ENCODE measurements around the gene SMC3. TPM values are rescaled to one million over a fixed set of nuclear protein-coding genes. Genes with fewer than 3 reads are reported as not detected.

The SMC3 gene
- total and polyA plus RNA-seq, 2 experiments from 2014 or later = 72.3 to 320 TPM

GRCh38 chr10:110562348-110562747 lies 5.1 kb upstream of the SMC3 start (continued):
- TF ChIP-seq REST (IDR thresholded peaks at IDR 0.05; ENCODE audit: unreplicated experiment) = no peak

GRCh38 chr10:110563132-110563531 lies 4.4 kb upstream of the SMC3 start:
- no peaks in the 10 kb centered on the region for H3K36me3 Mint-ChIP-seq (ENCODE audit: low read depth)
- no peaks in the 10 kb centered on the region for H4K20me1 ChIP-seq (replicated peaks; ENCODE audit: insufficient read depth)
- TF ChIP-seq ZNF462 (CRISPR knock-in tag; IDR thresholded peaks at IDR 0.05) (no peak), CREB1 (CRISPR knock-in tag; IDR thresholded peaks at IDR 0.05; ENCODE audit: low read depth) (no peak), EZH2phosphoT487 (IDR thresholded peaks at IDR 0.05; ENCODE audit: unreplicated experiment) (no peak), STAT1 (IDR thresholded peaks at IDR 0.05; ENCODE audit: unreplicated experiment) (no peak), REST (IDR thresholded peaks at IDR 0.05; ENCODE audit: unreplicated experiment) (no peak), POLR2AphosphoS5 (IDR thresholded peaks at IDR 0.05; ENCODE audit: low read depth) (no peak), CTCF (conservative IDR thresholded peaks at IDR 0.05; ENCODE audit: low read depth in 2 of 2) (no peak), NANOG (IDR thresholded peaks at IDR 0.05; ENCODE audit: borderline replicate concordance) (no peak)
- TF ChIP-seq, protein P1, sequence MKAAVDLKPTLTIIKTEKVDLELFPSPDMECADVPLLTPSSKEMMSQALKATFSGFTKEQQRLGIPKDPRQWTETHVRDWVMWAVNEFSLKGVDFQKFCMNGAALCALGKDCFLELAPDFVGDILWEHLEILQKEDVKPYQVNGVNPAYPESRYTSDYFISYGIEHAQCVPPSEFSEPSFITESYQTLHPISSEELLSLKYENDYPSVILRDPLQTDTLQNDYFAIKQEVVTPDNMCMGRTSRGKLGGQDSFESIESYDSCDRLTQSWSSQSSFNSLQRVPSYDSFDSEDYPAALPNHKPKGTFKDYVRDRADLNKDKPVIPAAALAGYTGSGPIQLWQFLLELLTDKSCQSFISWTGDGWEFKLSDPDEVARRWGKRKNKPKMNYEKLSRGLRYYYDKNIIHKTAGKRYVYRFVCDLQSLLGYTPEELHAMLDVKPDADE (IDR thresholded peaks at IDR 0.05) = no peak

More at GRCh38 chr10:110563132-110563531, 4.4 kb upstream of the SMC3 start:
- Histone ChIP-seq H3K4me3 (no peak overlapping the region), H3K9me2 (ENCODE audit: insufficient read depth) (no peaks in the 10 kb centered on the region), H3K36me3 (ENCODE audit: insufficient read depth) (no peaks in the 10 kb centered on the region), H3K27ac (ENCODE audit: low read depth) (no peak overlapping the region), H3K4me2 (no peak overlapping the region), H3K79me2 (replicated peaks; ENCODE audit: insufficient read depth) (peaks cover 4% of the 10 kb centered on the region), H3F3A (replicated peaks; ENCODE audit: low read depth) (no peaks in the 10 kb centered on the region), H3K4me1 (ENCODE audit: insufficient read depth) (no peaks in the 10 kb centered on the region), H2AFZ (no peak overlapping the region), H3K27me3 (ENCODE audit: insufficient read depth) (no peaks in the 10 kb centered on the region)
- Mint-ChIP-seq H3K27ac (no peak overlapping the region), H3K9me3 (no peaks in the 10 kb centered on the region), H3K4me1 (peaks cover 2% of the 10 kb centered on the region; the same call in 2 of the 3 replicates), H3K27me3 (ENCODE audit: insufficient read depth, low read depth, poor library complexity) (peaks cover 5% of the 10 kb centered on the region), H3K4me3 (no peak overlapping the region)
- ATAC-seq (no peak), DNase-seq (ENCODE audit: low spot score) (no peak)

Measured in GM23338 (cell line).